ENCODE results near the gene FBXO5.
"Not testable (repeated sequence)": the region's sequence is repeated elsewhere in the genome, so short reads cannot be mapped to it uniquely, and the experiment has no call there.

FBXO5 gene

GRCh38 chr6:152975204-152975915 is 7.5 kb downstream of the FBXO5 start:
- TF ChIP-seq CTCF (IDR thresholded peaks at IDR 0.05): no peak
- no peaks in the 10 kb centered on the region for H3K9me3 ChIP-seq
- intact Hi-C loops (cut with DNase I; ENCODE audit: low total_unique reads): no loop called here
- peaks cover 43 to 50% (median 44%) of the 10 kb centered on the region in 3 donors for H3K36me3 ChIP-seq
- no peaks in the 10 kb centered on the region for H3K27me3 ChIP-seq
- no peak overlapping the region for H3K4me3 ChIP-seq
- DNase-seq: no peak
- H3K27ac ChIP-seq: no peak overlapping the region
- no peaks in the 10 kb centered on the region for H3K4me1 ChIP-seq

GRCh38 chr6:152973916-152974315 is 8.9 kb downstream of the FBXO5 start:
- Histone ChIP-seq H3K27me3 (no peaks in the 10 kb centered on the region), H3K27ac (no peak overlapping the region), H3K4me1 (no peaks in the 10 kb centered on the region), H3K9me3 (peaks cover 0 to 4% (median 0%) of the 10 kb centered on the region in 3 donors), H3K4me3 (no peak overlapping the region), H3K36me3 (peaks cover 54 to 61% (median 56%) of the 10 kb centered on the region in 3 donors)
- TF ChIP-seq CTCF (IDR thresholded peaks at IDR 0.05): no peak
- intact Hi-C loops (cut with DNase I; ENCODE audit: low total_unique reads): no loop called here
- no peak for DNase-seq

GRCh38 chr6:152969688-152970418 is 13.0 kb downstream of the FBXO5 start:
- H3K9me3 ChIP-seq: peaks cover 0 to 11% (median 0%) of the 10 kb centered on the region in 3 donors
- H3K4me3 ChIP-seq: no peak overlapping the region
- H3K27me3 ChIP-seq: no peaks in the 10 kb centered on the region
- H3K4me1 ChIP-seq: no peaks in the 10 kb centered on the region
- no peak overlapping the region for H3K27ac ChIP-seq
- intact Hi-C loops (cut with DNase I; ENCODE audit: low total_unique reads): no loop called here
- no peak for TF ChIP-seq CTCF (IDR thresholded peaks at IDR 0.05)
- H3K36me3 ChIP-seq: peaks cover 50 to 55% (median 53%) of the 10 kb centered on the region in 3 donors
- no peak for DNase-seq

DNA sequence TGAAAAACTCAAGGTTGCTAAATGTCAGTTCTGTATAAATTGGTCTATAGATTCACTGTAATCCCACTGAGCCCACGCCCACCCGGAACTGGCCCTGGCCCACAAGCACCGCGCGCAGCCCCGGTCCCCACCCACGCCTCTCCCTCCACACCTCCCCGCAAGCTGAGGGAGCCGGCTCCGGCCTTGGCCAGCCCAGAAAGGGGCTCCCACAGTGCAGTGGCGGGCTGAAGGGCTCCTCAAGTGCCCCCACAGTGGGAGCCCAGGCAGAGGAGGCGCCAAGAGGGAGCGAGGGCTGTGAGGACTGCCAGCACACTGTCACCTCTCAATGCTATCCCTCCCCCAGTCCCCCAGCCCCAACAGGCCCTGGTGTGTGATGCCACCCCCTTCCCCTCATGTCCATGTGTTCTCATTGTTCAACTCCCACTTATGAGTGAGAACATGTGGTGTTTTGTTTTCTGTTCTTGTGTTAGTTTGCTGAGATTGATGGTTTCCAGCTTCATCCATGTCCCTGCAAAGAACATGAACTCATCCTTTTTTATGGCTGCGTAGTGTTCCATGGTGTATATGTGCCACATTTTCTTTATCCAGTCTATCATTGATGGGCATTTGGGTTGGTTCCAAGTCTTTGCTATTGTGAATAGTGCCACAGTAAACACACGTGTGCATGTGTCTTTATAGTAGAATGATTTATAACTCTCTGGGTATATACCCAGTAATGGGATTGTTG is 16.5 kb downstream of the FBXO5 start:
- DNase-seq; H3K27ac ChIP-seq; H3K4me1 ChIP-seq; H3K4me3 ChIP-seq; H3K27me3 ChIP-seq; intact Hi-C loops (cut with DNase I; ENCODE audit: low total_unique reads): not testable (repeated sequence)
- peaks cover 21% of the 10 kb centered on the region in 3 donors for H3K36me3 ChIP-seq
- peaks cover 0 to 11% (median 0%) of the 10 kb centered on the region in 3 donors for H3K9me3 ChIP-seq

DNA sequence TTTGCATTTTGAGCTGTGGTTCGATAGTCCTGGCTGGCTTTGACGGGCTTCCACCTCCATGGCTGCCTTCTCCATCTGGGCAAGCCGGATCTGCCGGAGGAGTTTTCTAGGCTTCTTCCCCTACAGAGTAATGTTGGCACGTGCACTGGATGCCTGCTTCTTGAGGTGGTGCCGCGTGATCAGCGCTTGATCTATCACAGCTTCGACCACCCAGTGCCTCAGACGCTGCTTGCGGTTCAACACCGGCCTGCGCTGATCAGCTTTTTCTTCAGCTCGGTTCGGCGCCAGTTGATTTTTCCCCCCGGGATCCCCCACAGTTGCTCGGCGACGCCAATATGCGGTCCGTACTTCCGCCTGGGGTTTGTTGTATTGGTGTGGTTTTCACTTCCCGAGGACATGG is 23.5 kb downstream of the FBXO5 start:
- TF ChIP-seq CTCF (IDR thresholded peaks at IDR 0.05): no peak
- Histone ChIP-seq H3K9me3 (peaks cover 0 to 5% (median 3%) of the 10 kb centered on the region in 3 donors), H3K4me1 (no peaks in the 10 kb centered on the region), H3K36me3 (no peaks in the 10 kb centered on the region), H3K4me3 (no peak overlapping the region), H3K27me3 (no peaks in the 10 kb centered on the region), H3K27ac (no peak overlapping the region)
- no peak for DNase-seq
- intact Hi-C loops (cut with DNase I; ENCODE audit: low total_unique reads): loop anchor here (10.0 kb wide), 1 partner anchor 65 kb away; no protein-coding TSS in a partner anchor

Data from tibial artery (tissue), 4 donors.